Measurements from ENCODE around the gene TMEM135.

Gene TMEM135

DNA sequence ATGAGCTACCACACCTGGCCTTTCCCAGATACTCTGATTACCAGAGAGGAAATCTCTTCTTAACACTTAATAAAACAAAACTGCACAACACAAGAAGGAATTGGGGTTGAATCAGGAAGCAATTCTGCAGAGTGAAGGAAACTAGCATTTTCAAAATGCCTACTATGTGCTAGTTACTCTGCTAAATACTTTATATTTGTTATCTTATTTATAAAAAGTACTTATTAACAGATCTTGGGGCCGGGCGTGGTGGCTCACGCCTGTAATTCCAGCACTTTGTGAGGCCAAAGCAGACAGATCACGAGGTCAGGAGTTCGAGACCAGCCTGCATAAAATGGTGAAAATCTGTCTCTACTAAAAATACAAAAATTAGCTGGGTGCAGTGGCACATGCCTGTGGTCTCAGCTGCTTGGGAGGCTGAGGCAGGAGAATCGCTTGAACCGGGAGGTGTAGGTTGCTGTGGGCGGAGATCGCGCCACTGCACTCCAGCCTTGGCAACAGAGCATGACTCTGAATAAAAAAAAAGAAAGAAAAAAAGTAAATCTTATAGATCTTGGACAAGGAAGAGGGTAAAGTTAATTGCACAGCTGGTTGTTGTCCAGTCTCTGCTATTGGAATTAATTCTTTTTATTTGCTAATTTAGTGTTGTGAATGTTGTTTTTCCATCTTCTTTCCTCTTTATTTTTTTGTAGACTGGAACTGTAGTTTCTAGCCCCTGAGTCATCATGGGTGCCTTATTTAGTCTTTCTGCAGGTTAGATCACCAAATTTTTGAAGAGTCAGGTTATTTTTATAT is 22.1 kb downstream of the TMEM135 start:
- TF ChIP-seq EP300 (IDR thresholded peaks at IDR 0.05; ENCODE audit: borderline replicate concordance) (no peak), RAD21 (IDR thresholded peaks at IDR 0.05; ENCODE audit: low read depth) (no peak), TAF1 (IDR thresholded peaks at IDR 0.05; ENCODE audit: low read depth) (no peak), TEAD4 (IDR thresholded peaks at IDR 0.05) (no peak), ZBTB7A (IDR thresholded peaks at IDR 0.05; ENCODE audit: low read depth) (no peak), YY1 (IDR thresholded peaks at IDR 0.05; ENCODE audit: low read depth) (no peak), TCF12 (IDR thresholded peaks at IDR 0.05; ENCODE audit: low read depth) (no peak), NFIC (IDR thresholded peaks at IDR 0.05) (no peak), FOXM1 (IDR thresholded peaks at IDR 0.05; ENCODE audit: borderline replicate concordance, low read depth) (no peak), CEBPB (IDR thresholded peaks at IDR 0.05) (no peak), EGR1 (IDR thresholded peaks at IDR 0.05) (no peak), CREB1 (IDR thresholded peaks at IDR 0.05; ENCODE audit: low read depth) (no peak)
- TF ChIP-seq, protein P1, sequence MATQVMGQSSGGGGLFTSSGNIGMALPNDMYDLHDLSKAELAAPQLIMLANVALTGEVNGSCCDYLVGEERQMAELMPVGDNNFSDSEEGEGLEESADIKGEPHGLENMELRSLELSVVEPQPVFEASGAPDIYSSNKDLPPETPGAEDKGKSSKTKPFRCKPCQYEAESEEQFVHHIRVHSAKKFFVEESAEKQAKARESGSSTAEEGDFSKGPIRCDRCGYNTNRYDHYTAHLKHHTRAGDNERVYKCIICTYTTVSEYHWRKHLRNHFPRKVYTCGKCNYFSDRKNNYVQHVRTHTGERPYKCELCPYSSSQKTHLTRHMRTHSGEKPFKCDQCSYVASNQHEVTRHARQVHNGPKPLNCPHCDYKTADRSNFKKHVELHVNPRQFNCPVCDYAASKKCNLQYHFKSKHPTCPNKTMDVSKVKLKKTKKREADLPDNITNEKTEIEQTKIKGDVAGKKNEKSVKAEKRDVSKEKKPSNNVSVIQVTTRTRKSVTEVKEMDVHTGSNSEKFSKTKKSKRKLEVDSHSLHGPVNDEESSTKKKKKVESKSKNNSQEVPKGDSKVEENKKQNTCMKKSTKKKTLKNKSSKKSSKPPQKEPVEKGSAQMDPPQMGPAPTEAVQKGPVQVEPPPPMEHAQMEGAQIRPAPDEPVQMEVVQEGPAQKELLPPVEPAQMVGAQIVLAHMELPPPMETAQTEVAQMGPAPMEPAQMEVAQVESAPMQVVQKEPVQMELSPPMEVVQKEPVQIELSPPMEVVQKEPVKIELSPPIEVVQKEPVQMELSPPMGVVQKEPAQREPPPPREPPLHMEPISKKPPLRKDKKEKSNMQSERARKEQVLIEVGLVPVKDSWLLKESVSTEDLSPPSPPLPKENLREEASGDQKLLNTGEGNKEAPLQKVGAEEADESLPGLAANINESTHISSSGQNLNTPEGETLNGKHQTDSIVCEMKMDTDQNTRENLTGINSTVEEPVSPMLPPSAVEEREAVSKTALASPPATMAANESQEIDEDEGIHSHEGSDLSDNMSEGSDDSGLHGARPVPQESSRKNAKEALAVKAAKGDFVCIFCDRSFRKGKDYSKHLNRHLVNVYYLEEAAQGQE (IDR thresholded peaks at IDR 0.05; ENCODE audit: low read depth): no peak
- TF ChIP-seq, protein P2, sequence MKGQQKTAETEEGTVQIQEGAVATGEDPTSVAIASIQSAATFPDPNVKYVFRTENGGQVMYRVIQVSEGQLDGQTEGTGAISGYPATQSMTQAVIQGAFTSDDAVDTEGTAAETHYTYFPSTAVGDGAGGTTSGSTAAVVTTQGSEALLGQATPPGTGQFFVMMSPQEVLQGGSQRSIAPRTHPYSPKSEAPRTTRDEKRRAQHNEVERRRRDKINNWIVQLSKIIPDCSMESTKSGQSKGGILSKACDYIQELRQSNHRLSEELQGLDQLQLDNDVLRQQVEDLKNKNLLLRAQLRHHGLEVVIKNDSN (IDR thresholded peaks at IDR 0.05): no peak
- TF ChIP-seq, protein P3, sequence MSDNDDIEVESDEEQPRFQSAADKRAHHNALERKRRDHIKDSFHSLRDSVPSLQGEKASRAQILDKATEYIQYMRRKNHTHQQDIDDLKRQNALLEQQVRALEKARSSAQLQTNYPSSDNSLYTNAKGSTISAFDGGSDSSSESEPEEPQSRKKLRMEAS (IDR thresholded peaks at IDR 0.05): no peak

DNA sequence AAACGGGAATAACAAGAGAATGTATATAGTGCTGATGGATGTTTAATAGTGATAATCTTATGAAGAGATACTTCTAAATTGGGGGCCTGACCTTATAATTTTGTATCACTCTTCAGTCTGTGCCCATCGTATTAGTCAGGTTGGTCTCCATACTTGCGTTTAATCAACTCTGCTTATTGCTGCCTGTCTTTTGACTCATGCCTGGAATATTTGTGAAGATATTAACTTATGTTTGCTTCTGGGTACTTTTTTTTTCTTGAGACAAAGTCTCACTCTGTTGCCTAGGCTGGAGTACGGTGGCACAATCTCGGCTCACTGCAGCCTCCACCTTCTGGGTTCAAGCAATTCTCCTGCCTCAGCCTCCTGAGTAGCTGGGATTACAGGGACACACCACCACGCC is 24.0 kb downstream of the TMEM135 start:
- TF ChIP-seq NFIC (IDR thresholded peaks at IDR 0.05): no peak
- TF ChIP-seq TCF12 (IDR thresholded peaks at IDR 0.05; ENCODE audit: low read depth): no peak
- TF ChIP-seq RAD21 (IDR thresholded peaks at IDR 0.05; ENCODE audit: low read depth): no peak
- TF ChIP-seq YY1 (IDR thresholded peaks at IDR 0.05; ENCODE audit: low read depth): no peak
- no peak for TF ChIP-seq CEBPB (IDR thresholded peaks at IDR 0.05)
- TF ChIP-seq, protein P1 (IDR thresholded peaks at IDR 0.05; ENCODE audit: low read depth): no peak
- no peak for TF ChIP-seq TAF1 (IDR thresholded peaks at IDR 0.05; ENCODE audit: low read depth)
- no peak for TF ChIP-seq TEAD4 (IDR thresholded peaks at IDR 0.05)
- no peak for TF ChIP-seq EGR1 (IDR thresholded peaks at IDR 0.05)

- no peak for TF ChIP-seq TEAD4 (IDR thresholded peaks at IDR 0.05)
- TF ChIP-seq ZBTB7A (IDR thresholded peaks at IDR 0.05; ENCODE audit: low read depth): no peak
- TF ChIP-seq NFIC (IDR thresholded peaks at IDR 0.05): no peak
- no peak for TF ChIP-seq FOXM1 (IDR thresholded peaks at IDR 0.05; ENCODE audit: borderline replicate concordance, low read depth)
- TF ChIP-seq TAF1 (IDR thresholded peaks at IDR 0.05; ENCODE audit: low read depth): no peak
- no peak for TF ChIP-seq CEBPB (IDR thresholded peaks at IDR 0.05)
- TF ChIP-seq, protein P2 (IDR thresholded peaks at IDR 0.05): no peak
- no peak for TF ChIP-seq RAD21 (IDR thresholded peaks at IDR 0.05; ENCODE audit: low read depth)
- TF ChIP-seq, protein P3 (IDR thresholded peaks at IDR 0.05): no peak
Observed at GRCh38 chr11:87063982-87064381, 26.2 kb downstream of the TMEM135 start.

DNA sequence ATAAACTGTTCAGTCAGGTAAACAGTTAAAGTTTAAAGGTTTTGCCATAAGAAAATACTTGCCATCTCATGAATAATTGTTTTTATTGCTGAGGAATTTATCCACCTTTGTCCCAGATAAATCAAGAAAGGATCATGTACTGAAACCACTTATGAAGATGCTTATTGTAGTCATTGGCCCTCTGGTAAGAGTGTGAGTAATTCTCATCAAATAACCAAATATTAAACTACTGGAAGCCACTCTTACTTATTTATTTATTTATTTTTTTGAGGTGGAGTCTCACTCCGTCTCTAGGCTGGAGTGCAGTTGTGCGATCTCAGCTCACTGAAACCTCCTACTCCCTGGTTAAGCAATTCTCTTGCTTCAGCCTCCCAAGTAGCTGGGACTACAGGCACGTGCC is 35.1 kb downstream of the TMEM135 start:
- TF ChIP-seq ZBTB7A (IDR thresholded peaks at IDR 0.05; ENCODE audit: low read depth): no peak

- TF ChIP-seq TCF12 (IDR thresholded peaks at IDR 0.05; ENCODE audit: low read depth) (no peak), YY1 (IDR thresholded peaks at IDR 0.05; ENCODE audit: low read depth) (no peak), TAF1 (IDR thresholded peaks at IDR 0.05; ENCODE audit: low read depth) (no peak), FOXM1 (IDR thresholded peaks at IDR 0.05; ENCODE audit: borderline replicate concordance, low read depth) (no peak), EP300 (IDR thresholded peaks at IDR 0.05; ENCODE audit: borderline replicate concordance) (no peak), CREB1 (IDR thresholded peaks at IDR 0.05; ENCODE audit: low read depth) (no peak), CEBPB (IDR thresholded peaks at IDR 0.05) (no peak), RAD21 (IDR thresholded peaks at IDR 0.05; ENCODE audit: low read depth) (no peak), EGR1 (IDR thresholded peaks at IDR 0.05) (no peak), ZBTB7A (IDR thresholded peaks at IDR 0.05; ENCODE audit: low read depth) (no peak), NFIC (IDR thresholded peaks at IDR 0.05) (no peak)
- TF ChIP-seq, protein P2 (IDR thresholded peaks at IDR 0.05): no peak
- TF ChIP-seq, protein P3 (IDR thresholded peaks at IDR 0.05): no peak
Observed at GRCh38 chr11:87076260-87076783, 38.6 kb downstream of the TMEM135 start.
